Right lung (tissue), 5 donors: Measurements from ENCODE around the gene ZFPM1. TPM values are rescaled to one million over a fixed set of nuclear protein-coding genes. Genes with fewer than 3 reads are reported as not detected.
A peak's percentile ranks its signal among the peaks of the same experiment; 100 is the strongest.
"Not testable (repeated sequence)": the region's sequence is repeated elsewhere in the genome, so short reads cannot be mapped to it uniquely, and the experiment has no call there.

Experiments used
- DNase-seq, 2 donors: peaks; one replicate each; pipeline ENCODE4 v3.0.0-alpha.2; 2013
- polyA plus RNA-seq, 5 donors: library from polyadenylated mRNA; unstranded; fragments of 120-200 nt; gene quantifications; one replicate each; pipeline versions ENCODE4 v1.2.1 to v1.2.3, GENCODE V29; 2013; ENCODE audit warnings: inconsistent platforms in 1 of 5, low replicate concordance in 1 of 5; ENCODE audit not compliant: insufficient read length in 5 of 5, insufficient read depth in 1 of 5

Gene ZFPM1
- polyA plus RNA-seq, 5 donors = 2.1 to 5.5 (median 2.8) TPM

GRCh38 chr16:88478889-88479792, 26.1 kb downstream of the ZFPM1 start:
- DNase-seq = no peak

DNA sequence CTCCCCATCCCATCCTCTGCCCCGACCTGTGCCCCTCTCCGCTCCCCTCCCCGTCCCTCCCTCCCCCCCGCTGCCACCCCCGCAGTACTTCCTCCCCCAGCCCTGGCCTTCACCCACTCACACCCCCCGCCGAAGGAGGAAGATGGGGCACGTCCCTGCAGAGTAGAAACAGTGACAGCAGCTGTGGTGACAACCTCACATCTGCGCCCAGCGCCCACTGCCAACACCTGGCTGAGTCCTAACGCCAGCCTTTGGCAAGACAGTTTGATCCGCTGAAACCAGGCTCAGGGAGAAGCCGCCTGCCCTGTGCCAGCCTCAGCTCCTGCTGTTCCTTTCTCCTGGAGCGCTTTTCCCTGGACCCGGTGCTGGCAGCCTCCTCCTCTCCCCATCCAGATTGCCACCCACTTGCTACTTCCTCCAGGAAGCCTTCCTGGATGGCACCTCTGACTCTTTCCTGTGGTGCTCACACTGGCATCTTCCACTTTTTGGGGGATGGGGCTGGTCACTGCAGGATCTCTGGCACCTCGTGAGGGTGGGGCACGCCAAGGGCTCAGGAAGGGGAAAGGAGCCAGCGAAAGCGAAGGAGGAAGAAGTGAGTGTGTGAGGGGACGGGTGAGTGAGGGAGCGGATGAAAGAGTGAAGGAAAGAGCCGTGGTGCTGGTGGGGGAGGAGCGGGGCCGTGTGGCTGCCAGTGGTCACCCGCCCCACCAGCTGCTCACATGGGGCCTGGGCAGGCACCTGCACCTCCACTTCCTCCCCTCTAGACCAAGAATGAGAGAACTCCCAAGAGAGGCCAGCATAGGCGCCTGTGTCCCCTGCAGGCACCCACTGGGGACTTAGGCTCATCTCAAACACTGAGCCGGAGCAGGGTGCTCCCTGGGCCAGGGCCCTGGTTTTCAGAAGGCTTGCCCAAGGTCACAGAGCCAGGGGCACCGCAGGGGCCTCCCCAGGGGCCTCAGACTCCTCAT, 27.0 kb downstream of the ZFPM1 start:
- no peak for DNase-seq

GRCh38 chr16:88480829-88481228, 27.7 kb downstream of the ZFPM1 start:
- no peak for DNase-seq

GRCh38 chr16:88481851-88482250, 28.8 kb downstream of the ZFPM1 start:
- DNase-seq = no peak

GRCh38 chr16:88482630-88483391, 29.7 kb downstream of the ZFPM1 start:
- DNase-seq = no peak

DNA sequence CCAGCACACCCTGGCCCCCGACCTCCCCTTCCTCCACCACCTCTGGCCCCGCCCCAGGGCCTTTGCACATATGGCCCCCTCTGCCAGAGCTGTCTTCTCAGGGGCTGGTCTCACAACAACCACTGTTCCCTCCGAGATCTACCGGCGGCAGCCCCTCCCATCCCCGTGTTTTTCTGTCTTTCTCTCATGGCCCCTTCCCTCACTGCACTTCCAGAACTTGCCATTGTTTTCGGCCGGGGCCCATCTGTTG, 30.2 kb downstream of the ZFPM1 start:
- DNase-seq = no peak

- no peak for DNase-seq
These were observed 31.7 kb downstream of the ZFPM1 start for GRCh38 chr16:88484505-88485365.

GRCh38 chr16:88485366-88485741, 32.3 kb downstream of the ZFPM1 start:
- DNase-seq = not testable (repeated sequence)

GRCh38 chr16:88486398-88487123, 33.5 kb downstream of the ZFPM1 start:
- no peak for DNase-seq

- no peak for DNase-seq
These were observed 34.0 kb downstream of the ZFPM1 start for GRCh38 chr16:88487124-88487432.

GRCh38 chr16:88487920-88488851, 35.1 kb downstream of the ZFPM1 start:
- peak in 1 of 2 donors; percentile 57 for DNase-seq

DNA sequence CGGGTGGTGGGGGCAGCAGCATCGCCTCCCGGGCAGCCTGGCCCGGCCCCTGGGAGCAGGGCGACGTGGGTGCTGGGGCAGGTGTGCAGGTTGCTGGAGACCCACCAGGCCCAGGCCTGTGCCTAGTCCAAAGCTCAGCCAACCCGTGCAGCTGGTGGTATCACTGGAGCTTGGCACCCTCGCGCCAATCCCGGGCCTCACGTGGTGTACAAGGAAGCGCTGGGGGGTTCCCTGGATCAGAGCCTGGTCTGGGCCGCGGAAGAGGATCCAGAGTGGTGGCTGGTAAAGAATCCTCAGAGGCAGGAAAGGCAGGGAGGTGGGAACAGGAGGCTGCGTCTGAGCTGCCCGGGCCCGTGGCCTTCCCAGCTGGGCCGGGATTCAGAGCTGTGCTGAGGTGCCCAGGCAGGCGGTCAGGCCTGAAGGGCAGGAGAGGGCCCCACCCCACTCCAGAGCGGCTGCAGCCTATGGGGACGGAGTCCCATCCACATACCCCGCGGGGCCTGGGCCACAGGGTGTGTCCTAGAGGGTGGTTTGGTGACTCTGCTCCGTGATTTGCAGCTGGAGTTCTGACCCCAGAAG, 36.2 kb downstream of the ZFPM1 start:
- no peak for DNase-seq

DNA sequence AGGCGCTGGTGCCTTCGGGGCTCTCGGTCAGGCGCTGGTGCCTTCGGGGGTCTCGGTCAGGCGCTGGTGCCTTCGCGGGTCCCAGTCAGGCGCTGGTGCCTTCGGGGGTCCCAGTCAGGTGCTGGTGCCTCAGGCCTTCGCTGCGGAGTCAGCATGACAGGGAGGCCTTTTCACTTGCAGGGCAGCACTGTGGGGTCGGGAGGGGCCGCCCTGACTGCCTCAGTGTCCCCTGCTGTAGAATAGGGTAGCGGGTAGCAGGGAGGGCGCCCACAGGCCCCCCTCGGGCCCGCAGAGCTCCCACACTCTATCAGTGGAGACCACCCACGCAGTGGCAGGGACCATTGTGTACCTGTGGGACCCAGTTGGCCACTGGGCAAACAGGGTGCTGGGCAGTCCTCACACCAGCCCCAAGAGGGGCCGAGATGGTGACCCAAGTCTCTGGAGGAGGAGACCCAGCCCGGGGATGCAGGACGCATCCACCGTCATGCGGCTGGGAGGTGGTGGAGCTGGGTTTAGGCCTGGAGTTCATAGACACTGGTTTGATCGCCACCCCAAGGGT, 38.0 kb downstream of the ZFPM1 start:
- no peak for DNase-seq

GRCh38 chr16:88491560-88492310, 38.7 kb downstream of the ZFPM1 start:
- no peak for DNase-seq

GRCh38 chr16:88493879-88494278, 40.8 kb downstream of the ZFPM1 start:
- DNase-seq = no peak

- no peak for DNase-seq
These were observed 41.5 kb downstream of the ZFPM1 start for GRCh38 chr16:88494335-88495154.

DNA sequence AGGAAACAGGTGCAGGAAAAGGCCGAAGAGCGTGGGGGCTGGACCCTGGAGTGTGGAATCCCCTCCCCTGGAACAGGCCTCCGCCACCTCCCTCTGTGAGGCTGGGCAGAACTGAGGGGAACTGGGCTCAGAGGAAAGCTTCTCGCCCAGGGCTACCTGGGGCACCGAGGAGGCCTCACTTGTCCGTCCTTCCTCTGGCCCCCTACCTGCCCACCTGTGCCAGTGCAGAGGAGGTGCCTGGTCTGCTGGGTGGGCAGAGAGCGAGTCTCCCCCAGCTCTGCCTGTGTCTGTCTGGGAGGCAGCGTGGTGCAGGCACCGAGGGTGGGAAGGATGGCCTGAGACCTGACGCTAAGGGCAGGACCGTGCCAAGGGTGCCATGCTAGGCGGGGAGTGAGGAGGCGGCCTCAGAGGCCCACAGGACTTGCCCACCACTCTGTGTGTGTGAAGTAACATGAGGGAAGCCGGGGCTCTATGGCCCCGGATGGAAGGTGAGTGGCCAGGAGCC, 42.2 kb downstream of the ZFPM1 start:
- no peak for DNase-seq
